B cell (primary cell): Measurements from ENCODE around the gene COL9A3.

Experiments used
- EZH2 ChIP-seq: IDR thresholded peaks from 2 replicates; pipeline ENCODE4 v1.6.1; 2012; ENCODE audit warnings: borderline replicate concordance, low read depth, mild to moderate bottlenecking, moderate library complexity, low read length; ENCODE audit not compliant: insufficient read depth, poor library complexity, severe bottlenecking
- TF ChIP-seq, protein P1 (sequence below): fragments of 200-600 bp; IDR thresholded peaks from one replicate; pipeline ENCODE4 v1.8.0; 2022; ENCODE audit warnings: antibody characterized with exemption, mild to moderate bottlenecking

- TF ChIP-seq, protein P1, sequence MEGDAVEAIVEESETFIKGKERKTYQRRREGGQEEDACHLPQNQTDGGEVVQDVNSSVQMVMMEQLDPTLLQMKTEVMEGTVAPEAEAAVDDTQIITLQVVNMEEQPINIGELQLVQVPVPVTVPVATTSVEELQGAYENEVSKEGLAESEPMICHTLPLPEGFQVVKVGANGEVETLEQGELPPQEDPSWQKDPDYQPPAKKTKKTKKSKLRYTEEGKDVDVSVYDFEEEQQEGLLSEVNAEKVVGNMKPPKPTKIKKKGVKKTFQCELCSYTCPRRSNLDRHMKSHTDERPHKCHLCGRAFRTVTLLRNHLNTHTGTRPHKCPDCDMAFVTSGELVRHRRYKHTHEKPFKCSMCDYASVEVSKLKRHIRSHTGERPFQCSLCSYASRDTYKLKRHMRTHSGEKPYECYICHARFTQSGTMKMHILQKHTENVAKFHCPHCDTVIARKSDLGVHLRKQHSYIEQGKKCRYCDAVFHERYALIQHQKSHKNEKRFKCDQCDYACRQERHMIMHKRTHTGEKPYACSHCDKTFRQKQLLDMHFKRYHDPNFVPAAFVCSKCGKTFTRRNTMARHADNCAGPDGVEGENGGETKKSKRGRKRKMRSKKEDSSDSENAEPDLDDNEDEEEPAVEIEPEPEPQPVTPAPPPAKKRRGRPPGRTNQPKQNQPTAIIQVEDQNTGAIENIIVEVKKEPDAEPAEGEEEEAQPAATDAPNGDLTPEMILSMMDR, result no peak
- TF ChIP-seq EZH2, result no peak
Measured at GRCh38 chr20:62864207-62864606, 47.4 kb downstream of the COL9A3 start.
